ENCODE results near the gene RIMKLB.
"Not testable (repeated sequence)": the region's sequence is repeated elsewhere in the genome, so short reads cannot be mapped to it uniquely, and the experiment has no call there.

GRCh38 chr12:8760076-8760475, 62.3 kb downstream of the RIMKLB start:
- not testable (repeated sequence) for TF ChIP-seq CTCF, POLR2A (IDR thresholded peaks at IDR 0.05)
